Measurements from ENCODE around the gene P3H2.

The P3H2 gene

DNA sequence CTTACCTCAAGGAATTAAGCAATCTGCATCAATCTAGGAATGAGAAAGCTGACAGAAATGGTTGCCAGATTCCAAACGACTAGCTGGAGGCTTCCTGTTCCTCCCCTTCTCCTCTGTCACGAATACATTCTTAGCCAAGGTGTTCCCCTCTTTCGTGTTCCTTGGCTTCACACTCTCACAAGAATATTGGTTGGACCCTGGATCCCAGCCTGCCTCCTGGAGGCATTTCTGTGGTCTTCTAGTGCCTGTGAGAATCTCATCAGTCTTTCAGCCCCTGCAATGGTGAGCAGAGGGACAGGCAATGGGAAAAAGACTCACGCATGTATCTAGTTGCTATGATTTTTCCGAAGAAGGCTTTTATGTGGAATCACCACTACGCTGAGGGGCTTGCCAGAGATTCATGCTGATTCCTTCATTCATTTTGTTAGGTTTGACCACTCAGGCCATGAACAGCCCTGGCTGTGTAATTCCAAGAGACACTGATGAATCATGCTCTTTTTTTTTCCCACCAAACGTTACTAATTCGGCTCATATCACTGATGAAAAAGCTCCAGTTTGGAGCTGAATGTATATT lies 1.6 kb upstream of the P3H2 start:
- DNase-seq: no peak

DNA sequence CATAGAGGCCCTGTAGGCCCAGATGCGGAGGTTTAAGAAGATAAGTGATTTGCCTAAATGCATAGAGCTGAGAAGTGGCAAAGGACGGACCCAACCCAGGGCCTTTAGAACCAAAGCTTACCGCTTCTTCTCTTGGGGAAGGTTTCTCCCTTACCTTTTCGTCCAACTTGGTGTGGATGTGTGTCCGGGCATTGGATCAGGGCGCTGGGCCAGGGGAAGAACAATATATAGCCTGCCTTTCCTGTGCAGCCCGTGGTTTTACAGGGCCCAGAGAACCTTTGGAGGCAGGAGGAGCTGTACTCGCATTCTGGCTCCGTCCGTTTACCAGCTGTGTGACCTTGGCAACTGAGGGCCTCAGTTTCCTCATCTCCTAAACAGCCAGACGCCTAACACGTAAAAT lies 686 bp upstream of the P3H2 start:
- DNase-seq: no peak

DNA sequence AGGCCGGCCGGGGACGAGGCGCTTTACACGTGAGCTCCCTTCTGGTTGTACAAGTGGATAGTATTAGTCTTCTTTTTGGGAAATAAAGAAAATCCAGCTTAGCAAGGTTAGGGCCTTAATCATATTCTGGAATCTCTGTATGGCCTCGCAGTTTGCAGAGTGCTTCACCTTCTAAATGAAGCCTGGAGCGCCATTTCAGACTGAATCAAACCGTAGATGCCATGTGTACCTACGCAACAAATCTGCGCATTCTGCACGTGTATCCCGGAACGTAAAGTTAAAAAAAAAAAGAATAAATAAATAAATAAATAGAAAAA lies 322 bp upstream of the P3H2 start:
- DNase-seq: no peak

DNA sequence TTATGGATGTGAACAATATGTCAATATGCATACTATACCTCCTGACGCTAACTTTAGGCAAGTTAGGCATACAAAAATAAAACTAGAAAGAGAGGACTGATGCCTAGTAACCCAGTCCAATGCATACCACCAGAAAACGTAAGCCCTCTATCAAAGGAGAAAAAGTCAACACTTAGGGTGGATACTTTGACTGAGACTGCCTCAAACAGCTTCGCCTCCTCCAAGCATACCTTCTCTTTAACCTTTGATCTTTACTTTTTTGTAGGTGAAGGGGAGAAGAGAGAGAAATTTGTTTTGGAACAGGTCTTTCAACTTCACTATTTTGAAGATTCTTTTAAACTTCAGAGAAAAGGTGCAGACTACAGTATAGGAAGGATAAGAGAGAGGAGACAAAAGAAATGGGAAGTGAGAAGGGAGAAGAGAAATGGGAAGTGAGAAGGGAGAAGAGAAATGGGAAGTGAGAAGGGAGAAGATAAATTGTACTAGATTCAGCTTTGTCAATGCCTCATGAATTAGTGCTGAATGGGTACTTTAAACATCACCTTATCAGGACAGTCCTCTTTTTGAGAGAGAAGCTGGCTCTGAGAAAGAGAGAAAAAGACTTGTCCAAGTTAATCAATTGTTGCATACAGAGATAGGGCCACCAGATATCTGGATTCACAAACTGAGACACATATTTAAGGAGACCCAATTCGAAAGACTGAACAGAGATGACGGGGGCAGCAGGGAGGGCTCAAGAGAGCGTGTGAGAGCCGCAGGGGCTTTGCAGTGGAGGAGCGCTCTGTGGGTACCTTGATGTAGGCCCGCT lies 1.0 kb downstream of the P3H2 start:
- no peak for DNase-seq

DNA sequence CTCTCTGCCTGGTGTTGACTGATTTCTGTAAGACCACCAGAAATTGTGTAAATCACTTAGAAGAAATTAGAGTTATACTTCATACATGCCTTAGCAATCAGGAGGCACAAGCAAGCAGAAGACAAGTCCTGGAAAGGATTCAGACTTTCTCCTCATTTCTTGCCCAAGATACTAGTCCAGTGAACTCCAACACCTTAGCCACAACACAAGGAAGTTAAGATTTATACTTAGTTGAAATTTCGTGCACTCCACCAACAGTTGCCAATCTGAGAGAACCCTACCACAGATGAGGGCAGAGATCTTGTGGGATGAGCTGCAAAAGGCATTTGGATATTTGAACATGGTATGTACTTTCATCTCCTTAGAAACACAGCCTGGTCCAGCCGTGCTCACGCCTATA lies 2.3 kb downstream of the P3H2 start:
- no peak for DNase-seq

DNA sequence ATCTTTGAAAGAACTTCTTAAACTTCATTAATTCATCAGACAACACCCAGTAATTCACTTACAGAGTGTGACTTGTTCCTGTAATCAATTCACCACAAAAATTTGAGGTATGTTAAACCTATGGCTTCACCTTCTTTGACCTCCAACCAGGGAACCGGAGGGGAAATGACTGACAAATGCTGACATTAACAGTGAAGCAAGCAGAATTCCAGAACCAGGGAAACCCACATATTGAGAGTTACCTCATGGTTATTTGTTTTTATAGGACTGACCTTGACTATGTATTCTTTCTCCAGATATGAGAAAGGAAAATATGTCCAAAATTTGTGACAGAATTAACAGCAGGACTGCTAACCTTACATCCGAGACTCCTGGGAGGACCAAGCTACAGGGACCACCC lies 2.7 kb downstream of the P3H2 start:
- DNase-seq: no peak

DNA sequence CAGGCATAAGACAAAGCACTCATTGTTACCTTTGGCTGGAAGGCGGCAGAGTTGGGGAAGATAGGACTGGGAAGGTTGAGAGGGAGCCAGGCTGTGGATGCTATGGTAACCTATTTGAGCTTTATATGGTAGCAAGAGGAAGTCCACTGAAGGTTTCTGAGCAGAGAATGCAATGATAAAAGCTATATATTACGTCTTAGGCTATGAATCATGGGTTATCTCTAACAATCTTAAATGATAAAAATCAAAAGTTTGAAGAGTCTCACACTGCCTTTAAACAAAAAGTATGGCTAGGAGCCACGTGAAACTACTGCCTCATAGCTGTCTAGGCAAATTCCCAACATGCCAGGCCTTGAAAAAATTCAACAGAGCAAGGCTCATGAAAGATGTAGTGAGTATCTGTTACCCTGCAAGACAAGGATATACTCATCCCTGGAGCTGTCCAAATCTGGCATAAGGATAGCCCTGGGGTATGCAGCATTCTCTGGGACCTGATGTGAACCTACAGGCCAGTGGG lies 4.1 kb downstream of the P3H2 start:
- no peak for DNase-seq

DNA sequence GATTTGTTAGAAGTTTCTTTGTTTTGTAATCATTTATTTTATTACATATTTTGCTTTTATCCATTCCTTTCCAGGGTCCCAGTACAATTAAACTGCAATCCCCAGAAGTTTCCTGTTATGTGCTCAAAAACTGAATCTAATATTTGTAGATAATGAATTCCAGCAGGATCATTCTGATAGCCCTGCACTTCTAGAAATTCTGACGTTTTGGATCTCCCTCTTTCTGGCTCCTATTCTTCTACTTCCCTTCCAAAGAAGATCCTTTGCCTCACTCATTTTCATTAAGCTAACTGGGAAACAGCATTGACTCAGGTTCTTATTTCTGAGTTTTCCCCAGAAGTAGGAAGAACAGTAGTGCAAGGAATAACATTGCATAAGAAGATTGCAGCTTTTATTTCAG lies 9.9 kb downstream of the P3H2 start:
- DNase-seq: no peak

DNA sequence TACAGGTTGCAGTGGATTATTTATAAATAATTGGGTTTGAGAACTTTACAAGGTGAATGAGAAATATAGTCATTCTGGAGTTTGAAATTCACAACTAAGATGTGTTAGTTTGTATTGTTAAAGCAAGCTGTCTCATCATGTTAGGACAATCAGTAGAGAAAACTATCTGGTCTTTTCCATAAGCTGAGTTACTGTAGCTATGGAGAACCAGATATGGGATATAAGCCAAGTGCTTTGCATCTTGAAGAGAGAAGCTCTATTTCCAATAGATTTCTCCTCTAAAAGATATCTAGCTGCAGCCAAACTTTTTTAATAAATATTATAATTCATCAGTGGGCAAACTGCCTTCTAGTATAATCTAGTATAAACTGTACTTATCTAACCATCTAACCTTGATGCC lies 11.3 kb downstream of the P3H2 start:
- no peak for DNase-seq

DNA sequence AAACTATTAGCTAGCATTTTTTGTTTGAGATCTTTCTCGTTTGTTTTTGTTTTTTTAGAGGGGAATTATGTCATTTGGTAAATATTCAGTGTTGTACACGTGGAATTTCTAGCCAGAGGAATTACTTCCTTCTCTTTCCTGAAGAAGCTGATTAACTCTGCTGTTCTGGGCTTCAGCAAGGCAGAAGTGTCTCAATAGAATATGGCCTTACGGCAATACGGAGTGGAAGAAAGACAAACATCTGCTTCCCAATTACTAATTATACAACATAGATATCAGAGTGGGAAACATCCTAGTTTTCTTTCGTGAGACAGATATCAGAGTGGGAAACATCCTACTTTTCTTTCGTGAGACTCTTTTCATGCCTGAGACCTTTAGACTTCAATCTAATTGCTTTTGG lies 11.9 kb downstream of the P3H2 start:
- DNase-seq: no peak

DNA sequence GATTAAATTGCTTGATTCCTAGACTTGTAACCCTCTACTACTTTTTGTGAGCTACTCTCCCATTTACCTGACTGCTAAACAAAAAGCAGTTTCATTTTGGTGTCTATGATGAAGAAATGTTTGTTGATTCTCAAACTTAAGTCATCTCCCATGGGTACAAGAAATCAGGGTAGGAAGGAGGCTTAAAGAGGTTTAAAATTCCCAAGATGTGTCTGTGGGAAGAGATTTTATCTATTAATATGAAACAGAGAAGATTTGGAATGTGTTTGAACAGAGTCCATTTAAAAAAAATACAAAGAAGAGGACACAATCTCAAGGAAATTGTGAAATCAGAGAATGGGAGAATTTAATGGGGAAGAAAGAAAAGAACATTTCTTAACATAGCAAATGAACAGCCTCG lies 14.8 kb downstream of the P3H2 start:
- no peak for DNase-seq

DNA sequence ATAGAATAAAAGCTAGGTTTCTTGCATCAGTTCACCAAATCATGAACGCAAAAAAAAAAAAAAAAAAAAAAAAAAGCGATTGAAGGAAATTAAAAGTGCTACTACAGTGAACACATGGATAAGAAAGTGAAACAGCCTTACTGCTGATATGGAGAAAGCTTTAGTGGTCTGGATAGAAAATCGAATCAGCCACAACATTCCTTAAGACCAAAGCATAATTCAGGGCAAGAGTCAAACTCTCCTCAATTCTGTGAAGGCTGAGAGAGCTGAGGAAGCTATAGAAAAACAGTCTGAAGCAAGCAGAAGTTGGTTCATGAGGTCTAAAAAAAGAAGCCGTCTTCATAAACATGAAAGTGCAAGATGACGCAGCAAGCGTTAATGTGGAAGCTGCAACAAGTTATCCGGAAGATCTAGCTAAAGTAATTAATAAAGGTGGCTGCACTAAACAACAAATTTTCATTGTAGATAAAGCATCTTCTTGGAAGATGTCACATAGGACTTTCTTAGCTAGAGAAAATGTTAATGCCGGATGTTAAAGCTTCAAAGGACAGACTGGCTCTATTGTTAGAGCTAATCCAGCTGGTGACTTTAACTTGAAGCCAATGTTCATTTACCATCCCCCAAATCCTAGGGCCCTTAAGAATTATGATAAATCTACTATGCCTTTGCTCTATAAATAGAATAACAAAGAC lies 19.2 kb downstream of the P3H2 start:
- no peak for DNase-seq

DNA sequence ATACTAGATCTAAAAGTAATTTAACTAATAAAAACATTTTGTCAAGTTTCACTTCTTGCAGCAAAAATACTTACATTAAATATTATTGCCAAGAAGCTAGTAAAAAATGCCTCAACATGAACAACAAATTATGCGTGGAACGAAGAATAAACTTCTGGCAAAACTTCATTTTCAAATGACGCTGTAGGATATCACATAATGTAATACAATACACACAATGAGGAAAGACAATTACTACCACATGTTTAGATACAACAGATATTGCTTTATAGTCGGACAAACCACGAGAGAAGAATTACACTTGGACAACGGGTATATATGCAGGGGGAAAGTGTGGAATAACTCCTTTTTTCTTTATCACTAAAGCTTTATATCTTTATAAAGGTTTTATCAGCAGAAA lies 21.6 kb downstream of the P3H2 start:
- DNase-seq: no peak

DNA sequence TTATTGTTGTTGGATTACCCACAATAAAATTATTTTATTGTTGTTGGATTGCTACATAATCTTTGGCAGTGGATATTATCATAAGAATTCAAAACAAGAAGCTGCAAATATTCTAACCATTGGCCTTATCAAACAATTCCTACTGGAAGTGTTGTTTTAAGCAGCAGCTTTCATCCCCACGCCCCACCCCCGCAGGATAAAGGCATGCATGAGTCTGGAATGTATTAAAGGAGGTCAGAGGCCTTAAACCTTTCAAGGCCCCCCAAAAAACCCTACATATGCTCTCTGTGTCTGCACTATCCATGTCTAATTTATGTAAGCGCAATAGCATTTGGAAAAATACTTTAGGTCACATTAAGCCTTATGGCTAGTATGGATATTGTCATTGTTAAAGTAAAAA lies 23.1 kb downstream of the P3H2 start:
- DNase-seq: no peak

DNA sequence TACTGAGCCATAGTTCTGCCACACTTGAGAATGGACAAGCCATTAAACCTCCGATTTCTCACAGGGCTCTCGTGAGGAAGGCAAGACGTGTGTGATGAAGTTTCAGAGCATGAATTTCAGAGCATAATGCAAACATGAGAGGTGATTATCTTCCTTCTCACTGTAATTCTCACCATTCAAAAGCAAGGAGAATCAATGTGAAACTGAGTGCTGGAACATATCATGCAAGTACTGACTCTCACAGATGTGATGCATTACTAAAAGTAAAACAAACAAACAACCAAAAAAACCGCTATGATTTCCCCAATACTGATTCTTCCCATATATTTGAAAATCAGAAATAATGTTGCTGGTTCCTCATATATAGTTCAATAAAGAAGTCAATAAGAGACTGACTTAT lies 23.7 kb downstream of the P3H2 start:
- DNase-seq: no peak

DNA sequence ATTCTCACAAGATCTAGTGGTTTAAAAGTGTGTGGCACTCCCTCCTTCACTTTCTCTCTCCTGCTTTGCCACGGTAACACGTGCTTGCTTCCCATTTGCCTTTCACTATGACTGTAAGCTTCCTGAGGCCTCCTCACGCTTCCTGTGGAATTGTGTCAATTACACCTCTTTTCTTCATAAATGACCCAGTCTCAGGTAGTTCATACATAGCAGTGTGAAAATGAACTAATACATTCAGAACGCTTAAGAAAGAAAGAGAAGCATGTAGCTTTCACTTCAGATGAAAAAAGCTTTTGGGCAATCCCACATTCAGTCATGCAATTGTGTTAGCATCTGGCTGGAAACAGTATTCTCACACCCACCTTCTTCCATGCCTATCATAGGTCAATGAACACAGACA lies 24.4 kb downstream of the P3H2 start:
- DNase-seq: no peak

DNA sequence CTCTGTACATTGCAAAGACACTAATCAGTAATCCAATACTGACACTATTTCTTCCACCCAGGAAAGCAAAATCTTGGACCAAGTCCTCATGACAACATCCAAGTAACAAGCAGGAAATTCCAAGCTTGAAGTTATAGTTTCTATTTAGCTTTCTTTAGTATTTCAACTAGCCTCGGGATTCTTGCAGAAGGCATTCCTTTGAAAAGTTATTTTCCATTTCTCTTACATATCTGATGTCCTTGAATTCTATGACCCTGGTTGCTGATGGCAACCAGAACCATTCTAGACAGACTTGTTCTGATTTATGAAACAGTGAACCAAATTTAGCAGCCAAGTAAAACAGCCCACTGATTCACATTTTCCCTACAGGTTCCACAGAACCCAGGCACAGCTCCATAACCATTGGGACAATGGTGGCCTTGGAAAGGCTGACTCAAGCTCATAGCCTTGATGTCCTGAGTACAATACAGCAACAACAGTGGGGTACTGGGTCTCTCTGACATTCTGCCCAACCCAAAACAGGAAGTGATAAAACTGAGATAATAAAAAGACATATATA lies 26.5 kb downstream of the P3H2 start:
- DNase-seq: no peak

DNA sequence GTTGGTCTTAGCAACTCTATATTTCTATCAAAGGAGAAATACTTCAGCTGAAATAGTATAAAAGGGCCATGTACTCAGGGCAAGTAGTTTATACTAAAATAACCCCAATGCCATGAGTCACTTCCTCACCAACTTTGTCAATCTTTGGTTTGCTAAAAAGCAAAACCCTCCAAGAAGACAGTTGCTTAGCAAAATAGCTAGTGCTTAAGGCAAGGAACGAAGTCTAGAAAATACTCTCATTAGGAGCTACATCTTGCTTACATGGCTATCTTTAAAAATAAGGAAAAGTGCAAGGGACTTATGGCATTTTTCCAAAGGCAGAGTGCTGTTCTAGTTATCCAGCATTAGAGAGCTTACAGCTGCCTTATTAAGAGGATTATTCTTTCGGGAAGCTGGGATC lies 28.4 kb downstream of the P3H2 start:
- no peak for DNase-seq

DNA sequence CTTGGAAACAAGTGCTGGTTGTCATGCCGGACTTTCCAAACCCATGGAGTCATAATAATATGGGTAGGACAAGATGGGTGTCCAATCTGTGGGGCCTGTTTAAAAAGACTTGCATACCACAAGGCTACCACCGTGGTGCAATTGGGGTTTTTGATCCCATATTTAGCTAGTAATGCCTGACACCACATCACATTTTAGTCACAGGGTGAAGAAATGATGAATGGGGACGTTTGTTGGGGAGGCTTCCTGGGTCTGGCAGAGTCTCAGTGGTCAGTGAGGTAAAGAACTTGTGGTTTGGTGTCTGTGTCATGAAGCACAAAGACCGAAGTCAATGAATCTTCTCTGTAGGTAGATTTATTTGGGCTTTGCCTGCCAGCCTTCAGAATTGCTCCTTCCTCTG lies 31.0 kb downstream of the P3H2 start:
- DNase-seq: no peak

DNA sequence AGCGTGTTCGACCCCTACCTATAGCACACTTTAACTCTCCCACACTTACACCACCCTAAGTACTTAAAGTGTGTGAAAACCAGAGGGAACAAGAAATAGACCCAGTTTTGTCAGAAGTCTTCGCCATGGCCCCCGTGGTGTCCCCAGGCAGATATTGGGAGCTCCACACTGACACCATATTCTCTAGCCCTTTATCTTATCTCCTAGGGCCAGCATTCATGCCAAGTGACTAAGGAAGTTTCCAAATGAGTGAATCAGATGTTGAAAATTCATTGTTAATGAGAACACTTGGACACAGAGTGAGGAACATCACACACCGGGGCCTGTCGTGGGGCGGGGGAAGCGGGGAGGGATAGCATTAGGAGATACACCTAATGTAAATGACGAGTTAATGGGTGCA lies 31.8 kb downstream of the P3H2 start:
- DNase-seq: no peak

DNA sequence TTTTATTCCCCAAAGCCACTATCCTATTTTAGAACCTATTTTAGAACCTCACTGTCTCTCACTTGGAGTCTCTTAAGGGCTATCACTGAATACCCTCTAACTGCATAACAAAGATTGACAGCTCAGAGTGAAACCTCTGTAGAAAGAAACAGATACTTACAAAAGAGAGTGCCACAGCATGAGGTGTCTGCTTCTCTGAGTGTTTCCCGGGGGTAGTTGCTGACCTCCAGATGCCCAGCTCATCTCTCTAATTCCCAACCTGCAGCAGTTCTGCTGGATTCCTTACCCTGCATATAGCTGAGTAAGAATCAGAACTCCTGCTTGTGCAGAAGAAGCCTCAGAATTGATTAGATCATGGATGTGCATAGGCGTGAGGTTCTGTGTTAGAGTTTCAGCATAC lies 34.5 kb downstream of the P3H2 start:
- DNase-seq: no peak

DNA sequence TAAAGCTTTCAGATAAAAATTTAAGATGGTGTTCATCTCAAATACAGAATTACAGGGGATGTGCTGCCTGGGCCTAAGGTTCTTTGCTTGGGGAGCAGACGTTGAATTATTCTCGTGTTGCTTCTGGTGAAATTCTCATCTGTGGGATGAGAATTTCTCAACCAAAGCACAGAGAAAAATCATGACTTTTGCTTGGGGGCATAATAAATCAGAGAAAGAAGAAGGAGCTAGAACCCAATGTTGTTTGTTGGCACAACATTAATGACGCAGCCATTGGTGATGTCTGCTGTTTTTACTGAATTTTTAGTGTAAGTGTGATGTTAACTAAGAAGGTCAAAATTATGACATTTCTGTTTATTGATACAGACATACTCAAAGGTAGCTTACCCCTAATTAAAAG lies 35.7 kb downstream of the P3H2 start:
- no peak for DNase-seq

DNA sequence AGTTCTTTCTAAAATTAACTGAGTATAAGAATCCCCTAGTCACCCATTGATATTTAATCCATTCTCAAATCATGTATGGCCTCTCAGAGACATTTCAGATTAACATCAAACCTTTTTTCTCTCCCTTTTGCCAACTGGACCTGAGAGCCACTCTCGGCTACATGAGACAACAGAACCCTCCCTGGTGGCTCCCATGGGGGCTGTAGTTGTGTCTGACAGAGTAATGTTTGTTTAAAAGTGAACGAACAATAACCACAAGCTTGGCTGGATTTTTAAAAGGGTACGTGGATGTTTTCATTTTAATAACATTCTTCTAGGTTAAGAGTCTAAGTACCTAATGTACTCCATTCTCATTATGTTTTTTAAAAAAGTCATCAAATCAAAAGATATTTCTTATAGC lies 37.1 kb downstream of the P3H2 start:
- DNase-seq: no peak

DNA sequence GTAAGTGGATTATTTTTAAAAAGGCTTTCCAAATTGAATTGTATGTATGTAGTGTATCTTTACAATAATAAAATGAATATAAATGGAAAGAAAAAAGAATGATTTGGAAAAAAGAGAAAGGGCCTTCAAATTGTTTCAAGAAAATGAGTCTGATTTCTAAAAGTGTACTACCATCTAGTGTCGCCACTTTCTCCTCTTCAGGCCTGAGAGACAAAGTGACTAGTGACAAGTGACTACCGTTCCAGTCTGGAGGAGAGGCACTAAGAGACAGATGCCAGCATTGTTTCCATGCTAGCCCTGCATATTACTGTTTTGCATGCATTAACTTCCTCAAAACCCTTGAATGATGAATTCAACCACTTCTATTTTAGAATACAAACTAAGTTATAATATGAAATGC lies 39.3 kb downstream of the P3H2 start:
- no peak for DNase-seq
